ENCODE results near the gene MUC3A.
"Not testable (repeated sequence)": the region's sequence is repeated elsewhere in the genome, so short reads cannot be mapped to it uniquely, and the experiment has no call there.

The MUC3A gene, protein sequence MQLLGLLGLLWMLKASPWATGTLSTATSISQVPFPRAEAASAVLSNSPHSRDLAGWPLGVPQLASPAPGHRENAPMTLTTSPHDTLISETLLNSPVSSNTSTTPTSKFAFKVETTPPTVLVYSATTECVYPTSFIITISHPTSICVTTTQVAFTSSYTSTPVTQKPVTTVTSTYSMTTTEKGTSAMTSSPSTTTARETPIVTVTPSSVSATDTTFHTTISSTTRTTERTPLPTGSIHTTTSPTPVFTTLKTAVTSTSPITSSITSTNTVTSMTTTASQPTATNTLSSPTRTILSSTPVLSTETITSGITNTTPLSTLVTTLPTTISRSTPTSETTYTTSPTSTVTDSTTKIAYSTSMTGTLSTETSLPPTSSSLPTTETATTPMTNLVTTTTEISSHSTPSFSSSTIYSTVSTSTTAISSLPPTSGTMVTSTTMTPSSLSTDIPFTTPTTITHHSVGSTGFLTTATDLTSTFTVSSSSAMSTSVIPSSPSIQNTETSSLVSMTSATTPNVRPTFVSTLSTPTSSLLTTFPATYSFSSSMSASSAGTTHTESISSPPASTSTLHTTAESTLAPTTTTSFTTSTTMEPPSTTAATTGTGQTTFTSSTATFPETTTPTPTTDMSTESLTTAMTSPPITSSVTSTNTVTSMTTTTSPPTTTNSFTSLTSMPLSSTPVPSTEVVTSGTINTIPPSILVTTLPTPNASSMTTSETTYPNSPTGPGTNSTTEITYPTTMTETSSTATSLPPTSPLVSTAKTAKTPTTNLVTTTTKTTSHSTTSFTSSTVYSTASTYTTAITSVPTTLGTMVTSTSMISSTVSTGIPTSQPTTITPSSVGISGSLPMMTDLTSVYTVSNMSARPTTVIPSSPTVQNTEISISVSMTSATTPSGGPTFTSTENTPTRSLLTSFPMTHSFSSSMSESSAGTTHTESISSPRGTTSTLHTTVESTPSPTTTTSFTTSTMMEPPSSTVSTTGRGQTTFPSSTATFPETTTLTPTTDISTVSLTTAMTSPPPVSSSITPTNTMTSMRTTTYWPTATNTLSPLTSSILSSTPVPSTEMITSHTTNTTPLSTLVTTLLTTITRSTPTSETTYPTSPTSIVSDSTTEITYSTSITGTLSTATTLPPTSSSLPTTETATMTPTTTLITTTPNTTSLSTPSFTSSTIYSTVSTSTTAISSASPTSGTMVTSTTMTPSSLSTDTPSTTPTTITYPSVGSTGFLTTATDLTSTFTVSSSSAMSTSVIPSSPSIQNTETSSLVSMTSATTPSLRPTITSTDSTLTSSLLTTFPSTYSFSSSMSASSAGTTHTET (N-terminal part only)

DNA sequence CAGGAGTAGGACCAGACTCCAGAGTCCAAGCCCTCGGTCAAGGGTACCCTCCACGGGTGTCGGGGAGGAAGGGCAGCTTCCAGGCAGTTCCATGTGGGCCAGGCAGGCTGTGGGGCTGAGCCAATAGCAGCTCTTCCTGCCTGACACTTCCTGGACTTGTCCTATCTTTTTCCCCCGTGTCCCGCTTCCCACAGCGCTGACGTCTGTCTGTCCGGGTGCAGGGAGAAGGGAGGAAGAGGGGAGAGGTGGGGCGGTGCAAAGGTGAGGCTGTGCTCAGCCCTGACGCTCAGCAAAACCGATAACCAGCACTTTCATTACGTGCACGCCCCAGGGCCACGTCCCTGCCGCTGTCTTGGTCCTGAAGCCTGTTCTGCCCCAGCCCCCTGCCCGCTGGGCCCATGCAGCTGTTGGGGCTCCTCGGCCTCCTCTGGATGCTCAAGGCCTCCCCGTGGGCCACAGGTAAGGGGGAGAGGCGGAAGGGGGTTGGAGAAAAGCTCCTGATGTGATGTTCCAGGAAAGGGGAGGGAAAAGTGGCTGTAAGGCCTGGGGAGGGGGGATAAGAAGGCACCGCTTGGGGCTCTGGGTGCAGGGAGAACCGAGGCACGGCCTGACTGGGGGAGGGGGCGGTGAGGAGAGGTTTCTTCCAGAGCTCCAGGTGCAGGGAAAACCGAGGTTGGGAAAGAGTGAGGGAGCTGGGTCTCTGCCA is at the start of gene MUC3A:
Gene MUC3A, plus strand, starts transcription at position 308 of the 706 bp plus-strand sequence. Its CDS starts 91 bp downstream, at position 399.
- Histone ChIP-seq H3K4me1 (ENCODE audit: control insufficient read depth, insufficient read depth, low read length) (no peaks in the 10 kb centered on the region), H3K9ac (ENCODE audit: low read length) (no peak within 1 kb of the TSS), H3K4me3 (ENCODE audit: low read length) (no peak within 1 kb of the TSS), H3K9me3 (ENCODE audit: control insufficient read depth, low read length) (peaks cover 10% of the 10 kb centered on the region), H3K27me3 (replicated peaks; ENCODE audit: control insufficient read depth, insufficient read depth, low read length) (peaks cover 49% of the 10 kb centered on the region), H3K36me3 (ENCODE audit: control insufficient read depth, insufficient read depth, low read length, severe bottlenecking) (no peaks in the 10 kb centered on the region)
- DNase-seq (ENCODE audit: low read depth) = no peak

DNA sequence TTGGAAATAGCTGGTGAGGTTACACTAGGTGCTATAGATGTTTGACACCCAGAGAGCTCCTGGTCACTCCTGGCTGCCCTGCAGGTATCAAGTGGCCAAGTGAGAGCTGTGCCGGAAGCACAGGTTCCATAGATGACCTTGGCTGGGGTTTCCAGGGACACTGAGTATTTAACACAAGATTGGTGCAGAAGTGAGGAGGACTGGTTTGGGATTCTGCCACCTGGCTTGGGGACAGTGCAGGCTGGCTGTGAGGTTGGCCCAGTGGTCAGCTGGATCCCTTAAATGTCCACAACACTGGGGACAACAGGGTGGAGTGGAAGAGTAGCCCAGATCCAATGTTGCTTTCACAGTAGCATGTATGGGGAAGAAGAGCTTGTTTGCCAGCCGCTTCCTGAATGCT is 48.4 kb upstream of the MUC3A start:
- Histone ChIP-seq H3K36me3 (ENCODE audit: control insufficient read depth, insufficient read depth, low read length, severe bottlenecking) (no peaks in the 10 kb centered on the region), H3K9ac (ENCODE audit: low read length) (no peak overlapping the region), H3K9me3 (ENCODE audit: control insufficient read depth, low read length) (no peaks in the 10 kb centered on the region), H3K27me3 (replicated peaks; ENCODE audit: control insufficient read depth, insufficient read depth, low read length) (peaks cover 34% of the 10 kb centered on the region), H3K4me3 (ENCODE audit: low read length) (no peak overlapping the region), H3K4me1 (ENCODE audit: control insufficient read depth, insufficient read depth, low read length) (no peaks in the 10 kb centered on the region)
- no peak for DNase-seq (ENCODE audit: low read depth)

DNA sequence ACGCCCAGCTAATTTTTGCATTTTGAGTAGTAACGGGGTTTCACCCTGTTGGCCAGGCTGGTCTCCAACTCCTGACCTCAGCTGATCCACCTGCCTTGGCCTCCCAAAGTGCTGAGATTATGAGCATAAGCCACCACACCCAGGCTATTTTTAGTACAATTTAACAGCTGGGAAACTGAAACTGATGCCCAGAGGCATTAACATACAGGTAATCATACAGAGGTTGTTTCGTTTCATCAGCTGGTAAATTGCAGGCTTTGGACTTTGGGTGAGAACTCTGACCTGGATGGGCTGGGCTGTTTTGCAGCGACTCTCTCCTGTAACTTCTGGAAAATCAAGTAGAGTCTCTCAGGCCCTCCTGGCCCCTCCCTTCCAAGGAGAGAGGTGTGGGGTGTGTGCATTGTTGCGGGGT is 47.4 kb upstream of the MUC3A start:
- no peak overlapping the region for H3K4me3 ChIP-seq (ENCODE audit: low read length)
- H3K27me3 ChIP-seq (replicated peaks; ENCODE audit: control insufficient read depth, insufficient read depth, low read length) = peaks cover 29% of the 10 kb centered on the region
- H3K4me1 ChIP-seq (ENCODE audit: control insufficient read depth, insufficient read depth, low read length) = no peaks in the 10 kb centered on the region
- no peak overlapping the region for H3K9ac ChIP-seq (ENCODE audit: low read length)
- H3K36me3 ChIP-seq (ENCODE audit: control insufficient read depth, insufficient read depth, low read length, severe bottlenecking) = no peaks in the 10 kb centered on the region
- DNase-seq (ENCODE audit: low read depth) = no peak
- H3K9me3 ChIP-seq (ENCODE audit: control insufficient read depth, low read length) = peaks cover 7% of the 10 kb centered on the region

DNA sequence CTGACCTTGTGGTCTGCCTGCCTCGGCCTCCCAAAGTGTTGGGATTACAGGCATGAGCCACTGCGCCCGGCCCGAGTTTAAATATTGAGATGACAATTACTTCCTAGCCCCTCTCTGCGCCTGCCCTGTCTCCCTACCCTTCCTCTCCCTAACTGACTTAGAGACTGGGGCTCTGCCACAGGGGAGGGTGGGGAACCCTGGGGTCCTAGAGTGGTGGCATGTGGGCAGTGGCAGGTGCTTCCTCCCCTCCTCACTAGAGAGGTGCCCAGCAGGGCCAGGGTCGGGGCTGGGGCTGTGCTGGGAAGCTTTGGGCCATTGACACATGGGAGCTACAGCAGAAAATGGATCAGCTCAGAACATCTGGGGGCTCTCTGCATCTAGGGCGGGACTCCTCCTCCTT is 46.7 kb upstream of the MUC3A start:
- Histone ChIP-seq H3K9ac (ENCODE audit: low read length) (no peak overlapping the region), H3K27me3 (replicated peaks; ENCODE audit: control insufficient read depth, insufficient read depth, low read length) (peaks cover 25% of the 10 kb centered on the region), H3K9me3 (ENCODE audit: control insufficient read depth, low read length) (peaks cover 7% of the 10 kb centered on the region), H3K4me3 (ENCODE audit: low read length) (no peak overlapping the region), H3K4me1 (ENCODE audit: control insufficient read depth, insufficient read depth, low read length) (no peaks in the 10 kb centered on the region), H3K36me3 (ENCODE audit: control insufficient read depth, insufficient read depth, low read length, severe bottlenecking) (no peaks in the 10 kb centered on the region)
- no peak for DNase-seq (ENCODE audit: low read depth)

DNA sequence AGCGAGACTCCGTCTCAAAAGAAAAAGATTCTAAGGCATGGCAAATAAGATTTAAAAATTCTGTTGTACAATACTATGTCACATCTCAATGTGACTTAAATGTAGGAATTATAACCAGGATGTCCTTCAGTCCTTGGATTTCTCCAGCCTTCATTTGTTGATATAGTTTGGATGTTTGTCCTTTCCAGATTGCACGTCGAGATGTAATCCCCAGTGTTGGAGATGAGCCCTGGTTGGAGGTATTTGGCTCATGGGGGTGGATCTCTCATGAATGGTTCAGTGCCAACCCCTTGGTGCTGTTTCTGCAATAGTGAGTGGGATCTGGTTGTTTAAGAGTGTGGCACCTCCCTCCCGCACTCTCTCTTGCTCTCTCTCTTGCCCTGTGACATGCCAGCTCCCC is 40.8 kb upstream of the MUC3A start:
- H3K36me3 ChIP-seq (ENCODE audit: control insufficient read depth, insufficient read depth, low read length, severe bottlenecking) = no peaks in the 10 kb centered on the region
- H3K4me1 ChIP-seq (ENCODE audit: control insufficient read depth, insufficient read depth, low read length) = no peaks in the 10 kb centered on the region
- H3K27me3 ChIP-seq (replicated peaks; ENCODE audit: control insufficient read depth, insufficient read depth, low read length) = peaks cover 3% of the 10 kb centered on the region
- H3K9me3 ChIP-seq (ENCODE audit: control insufficient read depth, low read length) = peaks cover 7% of the 10 kb centered on the region
- H3K4me3 ChIP-seq (ENCODE audit: low read length) = no peak overlapping the region
- no peak overlapping the region for H3K9ac ChIP-seq (ENCODE audit: low read length)
- no peak for DNase-seq (ENCODE audit: low read depth)

DNA sequence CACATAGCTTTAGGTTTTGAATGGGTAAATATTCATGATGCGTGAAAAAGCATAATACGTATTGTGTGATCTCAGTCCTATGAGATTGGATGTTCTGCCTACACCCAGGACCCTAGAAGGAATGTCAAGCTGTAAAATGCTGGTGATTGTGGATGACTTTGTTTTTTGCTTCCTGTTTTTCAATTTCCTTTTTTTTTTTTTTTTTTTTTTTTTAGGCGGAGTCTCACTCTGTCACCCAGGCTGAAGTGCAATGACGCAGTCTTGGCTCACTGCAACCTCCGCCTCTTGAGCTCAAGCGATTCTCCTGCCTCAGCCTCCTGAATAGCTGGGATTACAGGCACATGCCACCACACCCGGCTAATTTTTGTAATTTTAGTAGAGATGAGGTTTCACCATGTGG is 38.9 kb upstream of the MUC3A start:
- H3K36me3 ChIP-seq (ENCODE audit: control insufficient read depth, insufficient read depth, low read length, severe bottlenecking); H3K9me3 ChIP-seq (ENCODE audit: control insufficient read depth, low read length); DNase-seq (ENCODE audit: low read depth); H3K4me1 ChIP-seq (ENCODE audit: control insufficient read depth, insufficient read depth, low read length); H3K27me3 ChIP-seq (replicated peaks; ENCODE audit: control insufficient read depth, insufficient read depth, low read length); H3K9ac ChIP-seq (ENCODE audit: low read length); H3K4me3 ChIP-seq (ENCODE audit: low read length): not testable (repeated sequence)

DNA sequence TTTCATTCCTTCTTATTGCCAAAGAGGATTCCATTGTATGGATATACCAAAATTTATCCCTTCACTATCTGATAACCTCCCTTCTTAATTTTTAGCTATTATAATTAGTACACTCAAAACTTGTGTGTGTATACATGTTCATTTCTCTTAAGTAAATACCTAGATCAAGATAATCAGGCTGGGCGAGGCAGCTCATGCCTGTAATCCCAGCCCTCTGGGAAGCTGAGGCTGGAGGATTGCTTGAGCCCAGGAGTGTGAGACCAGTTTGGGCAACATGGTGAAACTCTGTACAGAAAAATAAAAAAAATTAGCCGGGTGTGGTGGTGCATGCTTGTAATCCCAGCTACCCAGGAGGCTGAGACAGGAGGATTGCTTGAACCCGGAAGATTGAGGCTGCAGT is 37.9 kb upstream of the MUC3A start:
- no peak for DNase-seq (ENCODE audit: low read depth)
- no peak overlapping the region for H3K9ac ChIP-seq (ENCODE audit: low read length)
- peaks cover 4% of the 10 kb centered on the region for H3K9me3 ChIP-seq (ENCODE audit: control insufficient read depth, low read length)
- H3K4me1 ChIP-seq (ENCODE audit: control insufficient read depth, insufficient read depth, low read length) = peaks cover 3% of the 10 kb centered on the region
- H3K36me3 ChIP-seq (ENCODE audit: control insufficient read depth, insufficient read depth, low read length, severe bottlenecking) = no peaks in the 10 kb centered on the region
- no peak overlapping the region for H3K4me3 ChIP-seq (ENCODE audit: low read length)
- H3K27me3 ChIP-seq (replicated peaks; ENCODE audit: control insufficient read depth, insufficient read depth, low read length) = peaks cover 3% of the 10 kb centered on the region

DNA sequence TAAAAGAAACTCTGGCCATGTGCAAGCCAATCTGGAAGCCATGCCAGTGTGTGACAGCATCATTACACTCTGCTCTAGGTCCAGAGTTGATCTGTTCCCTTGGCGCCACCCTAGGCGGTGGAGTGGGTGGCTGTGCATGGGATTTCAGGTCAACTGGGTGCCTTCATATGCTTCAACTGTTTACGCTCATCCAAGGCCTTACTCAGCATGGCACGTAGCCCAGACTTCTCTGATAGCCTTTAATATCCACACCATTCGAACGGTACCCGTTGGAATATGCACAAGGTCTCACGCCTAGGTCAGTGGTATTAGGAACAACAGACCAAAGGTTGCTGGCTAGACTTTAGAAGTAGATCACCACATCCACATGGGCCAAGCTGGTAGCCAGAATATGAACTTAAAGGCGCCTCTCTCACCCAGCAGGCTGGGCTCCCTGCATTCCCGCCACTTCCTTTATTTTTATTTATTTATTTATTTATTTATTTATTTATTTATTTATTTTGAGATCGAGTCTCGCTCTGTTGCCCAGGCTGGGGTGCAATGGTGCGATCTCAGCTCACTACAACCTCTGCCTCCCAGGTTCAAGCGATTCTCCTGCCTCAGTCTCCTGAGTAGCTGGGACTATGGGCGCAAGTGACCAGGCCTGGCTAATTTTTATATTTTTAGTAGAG is 35.0 kb upstream of the MUC3A start:
- DNase-seq (ENCODE audit: low read depth) = no peak
- Histone ChIP-seq H3K9ac (ENCODE audit: low read length) (no peak overlapping the region), H3K4me1 (ENCODE audit: control insufficient read depth, insufficient read depth, low read length) (peaks cover 3% of the 10 kb centered on the region), H3K9me3 (ENCODE audit: control insufficient read depth, low read length) (no peaks in the 10 kb centered on the region), H3K36me3 (ENCODE audit: control insufficient read depth, insufficient read depth, low read length, severe bottlenecking) (no peaks in the 10 kb centered on the region), H3K27me3 (replicated peaks; ENCODE audit: control insufficient read depth, insufficient read depth, low read length) (peaks cover 16% of the 10 kb centered on the region), H3K4me3 (ENCODE audit: low read length) (no peak overlapping the region)

DNA sequence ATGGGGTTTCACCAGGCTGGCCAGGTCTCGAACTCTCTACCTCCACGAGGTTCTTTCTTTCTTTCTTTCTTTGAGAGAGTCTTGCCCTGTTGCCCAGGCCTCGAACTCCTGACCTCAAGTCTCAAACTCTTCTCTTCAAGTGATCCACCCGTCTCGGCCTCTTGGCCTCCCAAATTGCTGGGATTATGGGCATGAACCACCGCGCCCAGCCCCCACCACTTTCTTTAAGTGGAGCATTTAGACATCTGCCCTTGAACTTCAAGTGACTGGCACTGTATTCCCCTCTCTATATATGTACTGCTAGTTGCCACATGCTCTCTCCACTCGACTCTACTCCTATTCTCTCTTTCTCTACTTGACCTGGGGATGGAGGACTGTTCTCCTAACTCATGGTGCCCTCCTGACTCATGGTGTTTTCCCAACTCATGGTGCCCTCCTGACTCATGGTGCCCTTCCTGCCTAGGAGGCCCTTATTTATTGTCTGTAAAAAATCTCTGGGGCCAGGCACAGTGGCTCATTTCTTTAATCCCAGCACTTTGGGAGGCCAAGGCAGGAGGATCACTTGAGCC is 34.4 kb upstream of the MUC3A start:
- Histone ChIP-seq H3K4me1 (ENCODE audit: control insufficient read depth, insufficient read depth, low read length) (peaks cover 3% of the 10 kb centered on the region), H3K9me3 (ENCODE audit: control insufficient read depth, low read length) (no peaks in the 10 kb centered on the region), H3K36me3 (ENCODE audit: control insufficient read depth, insufficient read depth, low read length, severe bottlenecking) (no peaks in the 10 kb centered on the region), H3K4me3 (ENCODE audit: low read length) (no peak overlapping the region), H3K27me3 (replicated peaks; ENCODE audit: control insufficient read depth, insufficient read depth, low read length) (peaks cover 18% of the 10 kb centered on the region), H3K9ac (ENCODE audit: low read length) (no peak overlapping the region)
- no peak for DNase-seq (ENCODE audit: low read depth)

DNA sequence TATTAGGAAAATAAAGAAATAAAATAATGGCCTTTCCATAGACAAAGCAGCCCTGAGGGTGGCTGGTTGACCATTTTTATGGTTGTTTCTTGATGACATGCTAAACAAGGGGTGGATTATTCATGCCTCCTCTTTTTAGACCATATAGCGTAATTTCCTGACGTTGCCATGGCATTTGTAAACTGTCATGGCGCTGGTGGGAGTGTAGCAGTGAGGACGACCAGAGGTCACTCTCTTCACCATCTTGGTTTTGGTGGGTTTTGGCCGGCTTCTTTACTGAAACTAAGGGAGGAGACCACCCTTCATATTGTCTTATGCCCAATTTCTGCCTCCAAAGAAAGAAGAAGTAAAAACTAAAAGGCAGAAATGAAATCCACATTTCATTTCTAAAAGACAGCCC is 30.0 kb upstream of the MUC3A start:
- H3K9me3 ChIP-seq (ENCODE audit: control insufficient read depth, low read length); H3K4me3 ChIP-seq (ENCODE audit: low read length); H3K36me3 ChIP-seq (ENCODE audit: control insufficient read depth, insufficient read depth, low read length, severe bottlenecking): not testable (repeated sequence)

More for the DNA sequence above, 30.0 kb upstream of the MUC3A start:
- peaks cover 26% of the 10 kb centered on the region for H3K27me3 ChIP-seq (replicated peaks; ENCODE audit: control insufficient read depth, insufficient read depth, low read length)
- H3K4me1 ChIP-seq (ENCODE audit: control insufficient read depth, insufficient read depth, low read length); DNase-seq (ENCODE audit: low read depth); H3K9ac ChIP-seq (ENCODE audit: low read length): not testable (repeated sequence)
